Activated CD4-positive, alpha-beta T cell treated with anti-CD3 and anti-CD28 coated beads, Interleukin-2, amount 50 U/mL, for 1 hour (primary cell): ENCODE measurements around the gene USP3.
"Not testable (repeated sequence)": the region's sequence is repeated elsewhere in the genome, so short reads cannot be mapped to it uniquely, and the experiment has no call there.

Source experiments
- DNase-seq: peaks from one replicate; pipeline ENCODE4 v3.0.0-alpha.2; 2020

USP3 gene

DNA sequence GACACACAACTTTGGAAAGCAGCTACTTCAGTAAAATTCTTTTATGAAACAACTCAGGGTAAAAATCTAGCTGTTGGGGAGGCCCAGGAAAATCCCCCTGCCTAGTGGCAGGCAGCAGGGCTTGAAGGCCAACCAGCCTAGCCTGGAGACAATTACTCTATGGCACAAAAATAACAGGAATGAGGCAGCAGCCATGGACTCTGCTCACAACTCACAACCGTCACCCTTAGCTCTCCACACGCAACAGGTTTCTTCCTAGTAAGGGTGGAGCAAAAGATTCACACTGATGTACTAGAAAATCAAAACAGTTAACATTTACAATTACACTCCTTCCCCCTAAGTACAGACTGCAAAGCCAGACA, 92.3 kb downstream of the USP3 start:
- DNase-seq, result no peak

DNA sequence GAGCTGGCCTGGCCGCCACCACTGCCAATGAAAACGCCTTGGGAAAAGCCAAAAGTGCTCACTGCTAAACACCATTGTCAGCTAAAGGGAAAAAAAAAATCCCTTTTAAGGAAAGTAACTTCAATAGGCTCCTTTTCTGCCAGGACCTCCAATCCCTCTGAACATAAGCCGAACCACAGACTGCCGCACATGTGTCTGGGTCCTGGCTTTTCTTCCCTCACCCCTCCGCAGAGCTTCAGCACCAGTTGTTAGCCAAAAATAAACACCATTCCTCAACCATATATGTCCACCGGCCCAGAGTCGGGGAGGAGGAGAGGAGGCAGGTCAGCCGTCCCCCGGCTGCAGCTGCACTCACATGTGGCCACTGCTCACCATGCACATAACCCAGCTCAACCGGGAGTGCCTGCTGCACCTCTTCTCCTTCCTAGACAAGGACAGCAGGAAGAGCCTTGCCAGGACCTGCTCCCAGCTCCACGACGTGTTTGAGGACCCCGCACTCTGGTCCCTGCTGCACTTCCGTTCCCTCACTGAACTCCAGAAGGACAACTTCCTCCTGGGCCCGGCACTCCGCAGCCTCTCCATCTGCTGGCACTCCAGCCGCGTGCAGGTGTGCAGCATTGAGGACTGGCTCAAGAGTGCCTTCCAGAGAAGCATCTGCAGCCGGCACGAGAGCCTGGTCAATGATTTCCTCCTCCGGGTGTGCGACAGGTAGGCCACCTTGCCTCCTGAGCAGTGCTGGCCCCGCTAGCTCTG, 92.8 kb downstream of the USP3 start, which contains the start of gene FBXL22:
FBXL22 (plus strand) TSS at position 350 of the 753 bp plus-strand sequence; CDS start at position 356, 6 bp downstream.
- no peak for DNase-seq

- DNase-seq, result no peak
Observed at GRCh38 chr15:63597821-63598220, 93.4 kb downstream of the USP3 start.

- DNase-seq, result no peak
Observed at GRCh38 chr15:63598473-63599400, 94.3 kb downstream of the USP3 start.

DNA sequence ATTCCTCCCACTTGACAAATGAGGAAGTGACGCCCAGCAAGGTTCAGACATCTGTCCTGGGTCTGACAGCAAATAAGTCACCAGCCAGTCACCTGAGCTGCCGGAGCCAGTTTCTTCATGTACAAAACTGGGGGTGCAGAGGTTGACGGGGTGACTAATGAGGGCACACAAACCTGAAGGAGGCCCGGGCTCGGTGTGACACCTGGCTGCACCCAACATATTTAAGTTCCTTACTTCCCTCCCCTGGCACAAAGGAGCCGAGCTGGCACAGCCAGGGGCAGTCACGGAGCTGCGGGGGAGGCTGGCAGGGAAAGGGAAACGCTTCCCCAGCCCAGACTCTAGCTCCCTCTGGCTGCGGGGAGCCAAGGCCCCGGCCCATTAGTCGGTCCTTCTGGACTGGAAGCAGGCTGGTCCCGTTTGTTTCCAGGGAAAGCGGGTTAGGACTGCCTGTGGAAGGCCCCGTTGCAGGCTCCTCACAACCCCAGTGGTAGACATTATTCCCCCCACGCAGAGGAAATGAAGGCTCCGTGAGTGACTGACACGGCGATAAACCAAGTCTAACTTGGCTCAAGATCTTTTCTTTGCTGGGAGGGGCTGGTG, 95.1 kb downstream of the USP3 start:
- DNase-seq, result peak; percentile 46

GRCh38 chr15:63600001-63600615, 95.7 kb downstream of the USP3 start:
- no peak for DNase-seq

DNA sequence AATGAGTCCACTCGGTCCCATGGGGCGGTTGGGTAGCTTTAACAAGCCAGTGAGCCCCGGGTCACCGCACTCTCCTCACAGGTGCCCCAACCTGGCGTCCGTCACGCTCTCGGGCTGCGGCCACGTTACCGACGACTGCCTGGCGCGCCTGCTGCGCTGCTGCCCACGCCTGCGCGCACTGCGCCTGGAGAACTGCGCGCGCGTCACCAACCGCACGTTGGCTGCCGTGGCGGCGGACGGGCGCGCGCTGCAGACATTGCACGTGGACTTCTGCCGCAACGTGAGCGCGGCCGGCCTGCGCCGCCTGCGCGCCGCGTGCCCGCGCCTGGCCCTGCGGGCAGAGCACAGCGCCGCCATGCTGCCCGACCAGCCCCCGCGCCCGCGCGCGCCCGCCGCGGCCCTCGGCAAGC, 96.2 kb downstream of the USP3 start:
- peak; percentile 87 for DNase-seq

DNA sequence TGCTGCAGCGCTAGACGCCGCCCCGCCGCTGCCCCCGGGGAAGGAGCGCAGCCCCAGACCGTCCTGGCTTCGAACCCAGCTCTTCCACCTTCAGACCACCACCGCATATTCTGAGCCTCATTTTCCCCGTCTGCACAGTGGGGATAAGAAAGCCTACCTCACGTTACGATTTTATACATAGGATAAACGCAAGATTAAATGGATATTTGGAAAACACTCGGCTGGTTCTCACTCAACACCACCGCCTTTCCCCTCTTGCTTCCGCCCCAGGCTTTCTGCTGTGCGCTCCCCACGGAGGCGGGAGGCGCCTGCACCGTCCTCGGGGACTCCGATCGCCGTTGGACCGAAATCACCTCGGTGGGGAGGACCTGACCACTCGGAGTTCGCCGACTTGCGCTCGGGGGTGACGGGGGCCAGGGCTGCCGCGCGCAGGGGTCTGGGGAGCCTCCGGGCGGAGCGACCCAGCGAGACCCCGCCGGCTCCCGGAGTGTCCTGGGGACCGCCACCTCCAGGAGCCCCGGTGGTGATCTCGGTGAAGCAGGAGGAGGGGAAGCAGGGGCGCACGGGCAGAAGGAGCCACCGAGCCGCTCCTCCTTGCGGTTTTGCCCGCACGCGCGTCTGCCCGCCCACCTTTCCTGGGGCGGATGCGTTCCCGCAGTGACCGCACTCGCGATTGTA, 96.8 kb downstream of the USP3 start:
- peak; percentile 43 for DNase-seq

- DNase-seq, result no peak
Observed at GRCh38 chr15:63601704-63602185, 97.4 kb downstream of the USP3 start.

- DNase-seq, result no peak
Observed at GRCh38 chr15:63602595-63602994, 98.2 kb downstream of the USP3 start.

- no peak for DNase-seq
Observed at GRCh38 chr15:63603516-63603915, 99.1 kb downstream of the USP3 start.

GRCh38 chr15:63604281-63604680, 99.9 kb downstream of the USP3 start:
- DNase-seq, result no peak

- DNase-seq, result no peak
Observed at GRCh38 chr15:63605036-63605435, 100.6 kb downstream of the USP3 start.

GRCh38 chr15:63605816-63606215, 101.4 kb downstream of the USP3 start:
- DNase-seq, result peak; percentile 50

- DNase-seq, result no peak
Observed at GRCh38 chr15:63606308-63606707, 101.9 kb downstream of the USP3 start.

GRCh38 chr15:63608989-63609388, 104.6 kb downstream of the USP3 start:
- DNase-seq, result no peak

DNA sequence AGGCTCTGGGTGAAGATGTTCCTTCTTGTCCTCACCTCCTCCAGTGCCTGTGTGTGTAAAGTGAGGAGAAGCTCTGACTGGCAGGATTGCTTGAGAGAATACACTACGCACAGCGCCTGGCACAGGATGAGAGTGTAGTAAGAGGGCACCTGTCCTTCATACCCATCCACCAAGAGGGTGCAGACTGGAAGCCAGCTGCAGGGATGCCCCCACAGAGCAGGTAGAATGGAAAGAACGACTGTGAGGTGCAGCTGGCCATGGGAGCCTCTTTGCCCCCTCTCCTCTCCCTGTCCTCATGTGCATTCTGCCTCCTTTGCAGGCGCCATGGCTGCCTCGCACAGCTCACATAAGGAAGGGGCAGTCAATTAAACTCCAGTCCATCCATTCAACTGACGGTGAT, 105.1 kb downstream of the USP3 start:
- DNase-seq, result no peak

- peak; percentile 72 for DNase-seq
Observed at GRCh38 chr15:63610209-63610841, 105.9 kb downstream of the USP3 start.

GRCh38 chr15:63611177-63611576, 106.8 kb downstream of the USP3 start:
- no peak for DNase-seq

GRCh38 chr15:63612300-63612699, 107.9 kb downstream of the USP3 start:
- no peak for DNase-seq

DNA sequence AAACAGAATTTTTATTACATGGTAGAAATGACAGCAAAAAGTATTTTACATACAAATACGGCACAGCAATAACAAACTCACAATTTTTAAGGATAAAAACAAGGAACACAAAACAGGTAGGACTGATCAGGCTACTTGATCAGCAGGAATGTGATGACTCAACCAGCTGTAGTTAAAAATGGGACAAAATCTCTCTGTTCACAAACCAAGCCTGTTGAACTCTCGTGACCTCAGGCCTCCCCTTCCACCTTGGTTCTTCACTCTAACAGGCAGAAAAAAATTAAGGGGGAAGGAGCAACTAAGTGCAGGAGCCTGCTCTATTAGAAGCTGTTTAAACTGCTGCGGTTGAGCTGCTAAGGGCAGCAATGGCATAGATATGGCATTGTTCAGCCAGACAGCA, 111.5 kb downstream of the USP3 start:
- no peak for DNase-seq

- not testable (repeated sequence) for DNase-seq
Observed at GRCh38 chr15:63617147-63617546, 112.8 kb downstream of the USP3 start.
